Lower lobe of right lung (tissue), 1 donor: ENCODE measurements around the gene OR2AK2. TPM values are rescaled to one million over a fixed set of nuclear protein-coding genes. Genes with fewer than 3 reads are reported as not detected.

Experiments used
- total RNA-seq: library from RNA; stranded (reverse); fragmentation: NEBNext Ultra II Directional; extraction: Animal tissue kit (Norgen Biotek cat#: 25700); gene quantifications from one replicate; pipeline ENCODE4 v1.2.1, GENCODE V29; 2021
- donor health status: DM: no; HTN: yes; CAD: no; lungs with severe emphysema.

The OR2AK2 gene
- total RNA-seq, 1 donor from 2014 or later, result not detected

Other genes starting within 250 kb of the OR2AK2 start
- gene OR6F1, start 248.6 kb upstream of the OR2AK2 start, total RNA-seq, result not detected
- not detected for gene OR14K1, start 226.6 kb upstream of the OR2AK2 start, total RNA-seq
- not detected for gene OR14A2, start 217.1 kb upstream of the OR2AK2 start, total RNA-seq
- not detected for gene OR1C1, start 204.7 kb upstream of the OR2AK2 start, total RNA-seq
- gene OR14A16, start 141.1 kb upstream of the OR2AK2 start, total RNA-seq, result not detected
- gene OR11L1, start 123.3 kb upstream of the OR2AK2 start, total RNA-seq, result not detected
- gene TRIM58, start 108.0 kb upstream of the OR2AK2 start, total RNA-seq, result 4.0 TPM
- gene OR2W3, start 69.6 kb upstream of the OR2AK2 start, total RNA-seq, result 1.2 TPM
- gene OR2T8, start 45.0 kb upstream of the OR2AK2 start, total RNA-seq, result not detected
- not detected for gene OR2AJ1, start 40.3 kb upstream of the OR2AK2 start, total RNA-seq
- not detected for gene OR2L8, start 16.4 kb upstream of the OR2AK2 start, total RNA-seq
- gene OR2L5, start 48.4 kb downstream of the OR2AK2 start, total RNA-seq, result not detected
- gene OR2L2, start 64.8 kb downstream of the OR2AK2 start, total RNA-seq, result not detected
- not detected for gene OR2L3, start 81.6 kb downstream of the OR2AK2 start, total RNA-seq
- not detected for gene OR2L13, start 130.0 kb downstream of the OR2AK2 start, total RNA-seq
- not detected for gene OR2M5, start 179.9 kb downstream of the OR2AK2 start, total RNA-seq
- gene OR2M2, start 209.6 kb downstream of the OR2AK2 start, total RNA-seq, result not detected
- gene OR2M3, start 232.0 kb downstream of the OR2AK2 start, total RNA-seq, result not detected